Activated CD4-positive, alpha-beta T cell treated with anti-CD3 and anti-CD28 coated beads, Interleukin-2, amount 50 U/mL, for 1 hour (primary cell): ENCODE data around the gene MTHFSD.

Experiments used
- DNase-seq: peaks from one replicate; pipeline ENCODE4 v3.0.0-alpha.2; 2020

The MTHFSD gene

GRCh38 chr16:86546638-86547013, 8.4 kb downstream of the MTHFSD start:
- DNase-seq = no peak

- no peak for DNase-seq
Measured at GRCh38 chr16:86545954-86546637, 8.9 kb downstream of the MTHFSD start.

- no peak for DNase-seq
Measured at GRCh38 chr16:86545481-86545880, 9.6 kb downstream of the MTHFSD start.

GRCh38 chr16:86542756-86543750, 12.0 kb downstream of the MTHFSD start:
- no peak for DNase-seq

- DNase-seq = no peak
Measured at GRCh38 chr16:86541560-86541959, 13.5 kb downstream of the MTHFSD start.

GRCh38 chr16:86540894-86541293, 14.1 kb downstream of the MTHFSD start:
- DNase-seq = no peak

GRCh38 chr16:86538196-86538780, 16.7 kb downstream of the MTHFSD start:
- DNase-seq = no peak

DNA sequence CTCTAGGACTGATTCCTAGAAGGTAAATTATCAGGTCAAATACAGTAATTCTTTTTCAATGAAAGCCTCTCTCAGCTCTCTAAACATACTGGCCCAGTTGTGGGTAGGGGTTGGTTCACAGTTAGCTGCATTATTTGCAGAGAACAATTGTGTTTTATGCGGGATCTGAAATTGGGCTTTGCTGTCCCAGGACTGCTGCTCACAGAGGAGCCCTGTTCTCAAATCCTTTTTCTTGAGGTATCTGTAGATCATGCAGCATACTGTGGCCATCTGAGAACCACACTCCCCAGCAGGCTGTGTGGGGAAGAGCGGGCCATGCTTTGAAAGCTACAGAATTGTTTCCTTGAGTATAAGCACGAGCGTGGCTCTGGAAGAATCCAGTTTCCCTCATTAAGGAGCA, 17.5 kb downstream of the MTHFSD start:
- DNase-seq = no peak

DNA sequence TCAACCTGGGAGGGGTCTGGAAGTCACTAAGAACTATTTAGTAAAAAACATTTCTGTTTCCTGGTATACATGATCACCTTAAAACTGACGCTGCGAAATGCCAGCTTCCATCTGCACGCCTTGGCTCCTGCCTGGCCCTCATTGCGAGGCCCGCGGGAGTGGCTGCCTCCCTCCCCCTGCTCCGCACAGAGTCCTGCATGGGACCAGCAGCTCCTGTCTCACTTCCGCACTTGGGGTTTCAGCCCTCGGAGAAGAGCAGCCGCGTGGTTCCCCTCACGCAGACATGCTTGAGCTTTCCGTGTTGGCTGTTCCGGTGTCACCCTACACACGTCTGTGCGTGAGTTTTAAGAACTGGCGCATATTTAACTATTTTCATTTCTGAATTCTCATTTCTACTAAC, 18.4 kb downstream of the MTHFSD start:
- DNase-seq = no peak

DNA sequence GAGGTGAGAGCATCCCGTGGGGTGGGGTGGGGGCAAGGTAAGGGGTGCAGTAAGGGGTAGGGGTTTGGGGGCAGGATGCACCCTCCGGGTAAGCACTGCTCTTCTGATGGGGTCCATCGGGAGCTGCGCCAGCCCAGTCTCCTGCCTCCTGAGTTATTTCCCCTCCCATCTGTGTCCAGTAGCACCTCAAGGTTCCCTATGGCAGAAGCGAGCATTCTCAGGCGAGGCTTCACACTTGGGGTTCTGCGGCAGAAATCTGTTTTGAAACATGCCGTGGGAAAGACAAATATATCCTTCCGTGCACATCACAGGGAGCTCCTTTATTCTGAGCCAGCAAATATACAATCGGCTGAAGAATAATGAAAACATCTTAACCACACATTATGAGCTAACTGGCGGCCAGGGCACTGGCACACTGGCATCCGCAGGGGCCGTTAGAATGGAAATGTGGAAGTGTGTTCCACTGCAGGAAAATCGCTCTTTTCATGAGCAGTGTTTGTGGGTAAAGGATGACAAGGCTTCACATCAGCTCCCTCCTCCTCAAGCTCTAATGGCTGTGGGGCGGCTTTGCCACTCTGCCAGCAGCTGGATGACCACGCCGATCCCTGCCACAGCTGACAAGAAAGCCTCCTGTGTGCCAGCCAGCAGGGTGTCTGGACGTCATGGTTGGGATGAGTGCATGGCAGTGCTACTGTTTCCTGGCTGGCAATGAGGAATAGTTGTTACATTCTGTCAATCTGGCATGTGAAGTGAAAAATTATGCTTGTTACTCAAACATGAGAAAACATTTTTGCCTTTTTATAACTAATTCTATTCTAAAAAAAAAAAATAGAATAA, 20.0 kb downstream of the MTHFSD start:
- no peak for DNase-seq

DNA sequence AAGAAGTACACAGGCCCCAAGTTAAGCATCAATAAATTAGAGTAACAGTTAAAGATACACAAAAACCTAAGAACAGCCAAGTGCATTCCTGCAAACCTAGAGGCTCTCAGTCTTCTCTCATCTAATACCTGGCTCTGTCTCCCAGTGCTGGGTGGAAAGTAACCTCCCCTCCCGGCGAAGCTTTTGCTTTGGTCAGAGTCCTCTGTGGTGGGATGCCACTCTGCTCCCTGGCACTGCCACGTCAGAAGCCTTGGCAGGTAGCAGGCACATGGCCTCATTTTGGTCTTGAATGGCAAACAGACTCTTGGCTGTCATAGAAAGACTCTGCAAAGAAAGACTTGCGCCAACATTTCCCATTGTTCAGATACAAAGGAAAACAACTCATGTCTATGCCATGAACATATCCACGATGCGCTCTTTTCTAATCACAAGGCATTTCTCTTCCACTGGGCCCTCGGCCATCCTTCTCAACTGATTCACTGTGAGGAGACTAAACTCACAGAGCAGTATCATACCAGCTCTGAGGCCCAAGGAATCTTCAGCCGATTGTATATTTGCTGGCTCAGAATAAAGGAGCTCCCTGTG, 21.2 kb downstream of the MTHFSD start:
- no peak for DNase-seq

DNA sequence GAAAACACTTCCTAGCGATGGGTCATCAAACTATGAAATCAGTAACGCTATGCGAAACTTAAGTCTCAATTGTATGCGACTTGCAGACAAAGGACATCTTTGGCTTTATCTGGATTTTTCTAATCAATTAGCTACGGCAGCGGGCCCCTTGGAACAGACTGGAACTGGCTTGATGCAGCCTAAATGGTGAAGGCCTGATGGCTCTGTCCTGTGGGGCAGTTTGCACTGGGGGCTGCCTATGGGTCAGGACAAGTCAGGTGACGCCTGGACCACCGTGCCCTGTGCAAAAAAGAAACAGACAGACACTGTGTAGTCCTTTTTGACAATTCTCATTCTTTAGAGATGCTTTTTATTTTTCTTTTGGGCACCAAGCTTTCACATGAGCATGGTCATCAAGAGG, 22.0 kb downstream of the MTHFSD start:
- DNase-seq = no peak

- DNase-seq = no peak
Measured at GRCh38 chr16:86532526-86532815, 22.6 kb downstream of the MTHFSD start.

GRCh38 chr16:86531641-86532525, 23.2 kb downstream of the MTHFSD start:
- no peak for DNase-seq

GRCh38 chr16:86531191-86531545, 23.9 kb downstream of the MTHFSD start:
- DNase-seq = no peak

- no peak for DNase-seq
Measured at GRCh38 chr16:86530251-86531190, 24.5 kb downstream of the MTHFSD start.

DNA sequence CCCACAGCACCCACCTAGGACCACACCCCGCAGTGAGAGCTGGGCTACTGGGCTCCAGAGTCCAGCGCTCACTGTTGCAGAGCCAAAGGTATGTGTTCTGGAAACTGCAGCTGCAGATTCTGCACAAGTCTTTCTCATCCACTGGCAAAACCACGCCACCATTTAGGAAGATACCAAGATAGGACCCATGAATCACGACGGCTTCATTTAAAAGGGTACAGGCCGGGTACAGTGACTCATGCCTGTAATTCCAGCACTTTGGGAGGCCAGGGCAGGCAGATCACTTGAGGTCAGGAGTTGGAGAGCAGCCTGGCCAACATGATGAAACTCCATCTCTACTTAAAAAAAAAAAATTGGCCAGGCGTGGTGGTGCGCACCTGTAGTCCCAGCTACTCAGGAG, 25.9 kb downstream of the MTHFSD start:
- DNase-seq = no peak

- no peak for DNase-seq
Measured at GRCh38 chr16:86528061-86528929, 26.7 kb downstream of the MTHFSD start.

DNA sequence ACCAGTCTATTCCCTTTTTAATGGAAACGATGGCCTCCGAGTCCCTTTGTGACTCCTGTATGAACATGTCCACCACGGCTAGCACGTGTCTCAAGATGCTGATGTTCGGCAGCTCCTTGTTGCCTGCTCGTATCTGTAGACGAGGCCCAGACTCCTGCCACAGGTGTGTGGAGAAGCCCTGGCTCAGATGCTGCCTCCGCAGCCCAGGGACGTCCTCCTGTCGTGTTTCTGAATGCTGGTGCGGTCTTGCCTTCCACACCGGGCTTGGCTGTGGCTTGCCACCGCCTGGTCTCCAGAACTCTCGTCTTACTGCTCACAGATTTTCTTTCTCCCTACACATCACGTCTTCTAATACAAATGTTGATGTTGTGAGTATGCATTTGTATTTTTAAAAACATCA, 27.7 kb downstream of the MTHFSD start:
- no peak for DNase-seq

GRCh38 chr16:86525696-86526095, 29.3 kb downstream of the MTHFSD start:
- no peak for DNase-seq
